Raji (cell line): ENCODE measurements around the gene CALD1.

Source experiments
- POLR2A ChIP-seq: IDR thresholded peaks from 2 replicates; pipeline ENCODE4 v1.6.1; 2011; ENCODE audit warnings: low read depth, low read length, control low read depth; ENCODE audit not compliant: insufficient read depth

CALD1 gene

DNA sequence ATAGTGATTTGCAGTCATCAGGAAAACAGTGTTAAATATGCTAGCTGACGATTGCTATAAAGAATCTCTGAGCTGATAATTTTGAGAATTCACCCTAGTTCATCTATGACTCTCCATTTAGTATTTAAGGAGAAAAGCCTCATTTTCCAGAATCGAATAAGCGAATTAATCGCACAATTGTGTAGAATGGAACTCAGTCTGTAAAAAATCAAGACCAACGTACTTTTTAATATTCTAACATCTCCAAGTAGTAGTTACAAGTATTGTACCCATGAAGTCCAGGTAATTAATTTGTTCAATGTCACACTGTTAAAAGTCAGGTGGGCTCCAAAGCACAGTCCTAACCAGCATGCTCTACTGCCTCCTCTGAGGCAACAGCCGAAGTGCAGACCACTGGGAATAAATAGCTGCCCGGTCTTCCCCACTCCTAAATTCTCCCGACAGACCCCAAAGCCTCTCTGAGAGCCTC is 206.5 kb downstream of the CALD1 start:
- TF ChIP-seq POLR2A, result no peak

DNA sequence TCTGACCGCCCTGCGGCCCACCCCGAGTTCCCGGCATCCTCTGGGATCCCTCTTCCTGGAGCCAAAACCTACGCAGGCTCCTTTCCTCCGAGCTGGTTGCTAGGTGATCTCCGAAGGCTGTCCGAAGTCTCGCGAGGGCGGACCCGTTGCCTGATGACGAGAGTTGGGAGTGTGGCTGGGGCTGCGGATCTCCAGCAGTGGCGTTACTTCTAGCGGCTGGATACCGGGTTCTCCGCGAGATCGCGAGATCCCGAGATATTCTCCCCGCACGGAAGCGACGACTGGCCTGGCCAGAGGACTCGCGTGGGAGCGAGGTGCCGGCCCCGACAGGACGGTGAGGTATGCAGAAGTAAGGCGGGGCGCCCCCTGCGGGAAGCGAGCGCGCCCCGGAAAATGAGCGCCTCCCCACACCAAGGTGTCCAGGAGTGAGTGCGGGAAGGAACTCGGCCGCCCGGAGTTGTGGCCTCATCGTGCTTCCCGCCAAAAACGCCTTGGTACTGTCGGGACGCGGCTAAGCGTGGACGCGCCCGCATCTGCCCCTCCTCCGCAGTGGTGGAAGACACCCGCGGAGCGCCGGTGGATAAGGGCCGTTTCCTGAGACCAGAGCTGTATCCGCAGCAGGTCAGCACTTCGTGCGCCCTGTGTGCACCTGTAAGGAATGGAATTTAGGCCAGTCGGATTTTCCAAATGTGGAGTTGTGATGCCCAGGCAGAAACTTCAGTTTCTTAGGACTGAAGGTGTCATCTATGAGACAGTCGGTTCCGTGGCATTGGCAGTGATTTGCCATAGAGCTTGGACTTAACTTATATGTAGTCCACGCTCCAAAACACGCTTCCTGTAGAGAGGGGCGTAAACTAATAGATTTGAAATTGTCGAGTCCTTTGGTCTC is 207.2 kb downstream of the CALD1 start, which contains the start of gene AGBL3:
TSS of gene AGBL3 (plus strand) at position 146 of the 889 bp plus-strand sequence. CDS start 1,426 bp downstream, outside the sequence.
- peak; percentile 83 for TF ChIP-seq POLR2A

DNA sequence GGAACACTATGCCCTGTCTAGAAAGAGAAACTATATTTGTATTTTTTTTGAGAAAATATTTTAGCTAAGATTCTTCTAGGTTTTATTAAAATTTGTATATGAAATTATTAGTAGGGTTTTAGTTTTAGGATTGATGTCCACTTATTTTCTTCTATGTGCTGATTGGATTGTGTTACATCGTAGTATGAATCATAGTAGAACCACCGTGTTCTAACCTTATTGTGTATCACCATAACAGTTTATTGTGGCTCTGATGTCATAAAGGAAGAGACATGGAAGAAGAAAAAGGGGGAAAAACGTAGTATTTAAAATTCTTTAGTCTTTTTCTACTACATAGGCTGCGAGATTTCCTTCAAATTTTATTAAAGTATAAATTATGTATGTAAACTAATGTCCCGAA is 208.7 kb downstream of the CALD1 start:
- TF ChIP-seq POLR2A, result no peak

DNA sequence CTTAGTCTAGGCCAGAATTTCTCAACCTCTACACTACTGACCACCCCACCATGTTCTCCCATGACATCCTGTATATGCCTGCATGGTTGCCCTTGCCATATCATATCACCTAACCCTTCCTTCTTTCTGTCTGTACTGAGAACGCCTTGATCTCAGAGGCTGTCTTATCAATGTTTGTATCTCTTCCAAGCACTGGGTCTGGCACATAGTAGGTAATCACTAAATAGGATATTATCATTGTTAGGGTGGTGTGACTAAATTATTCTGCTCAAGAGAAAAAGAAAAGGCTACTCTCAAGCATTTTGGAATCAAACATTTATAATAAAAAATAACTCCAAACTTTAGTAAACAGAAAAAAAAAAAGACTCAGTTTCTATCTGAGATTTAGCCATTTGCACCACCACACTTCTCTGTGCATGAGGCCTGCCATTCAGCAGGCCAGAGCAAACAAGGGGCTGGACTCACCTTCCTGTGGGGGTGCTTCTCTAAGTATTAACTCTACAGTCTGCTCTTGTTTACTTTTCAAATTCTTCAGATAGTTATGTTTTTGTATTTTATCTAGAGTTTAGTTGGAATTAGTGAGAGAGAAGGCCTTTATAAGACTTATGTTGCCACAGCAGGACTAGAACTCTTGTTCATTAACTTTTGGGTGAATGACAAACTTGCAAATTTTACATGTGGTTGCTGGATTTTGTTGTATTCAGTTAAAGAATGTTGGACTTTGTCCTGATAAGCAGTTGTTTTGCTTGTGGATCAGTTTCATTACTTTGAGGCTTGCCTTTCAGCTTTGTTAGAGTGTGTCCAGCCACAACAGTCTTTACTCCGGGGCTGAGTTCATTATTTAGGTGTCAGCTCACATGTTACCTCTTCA is 212.3 kb downstream of the CALD1 start:
- no peak for TF ChIP-seq POLR2A

DNA sequence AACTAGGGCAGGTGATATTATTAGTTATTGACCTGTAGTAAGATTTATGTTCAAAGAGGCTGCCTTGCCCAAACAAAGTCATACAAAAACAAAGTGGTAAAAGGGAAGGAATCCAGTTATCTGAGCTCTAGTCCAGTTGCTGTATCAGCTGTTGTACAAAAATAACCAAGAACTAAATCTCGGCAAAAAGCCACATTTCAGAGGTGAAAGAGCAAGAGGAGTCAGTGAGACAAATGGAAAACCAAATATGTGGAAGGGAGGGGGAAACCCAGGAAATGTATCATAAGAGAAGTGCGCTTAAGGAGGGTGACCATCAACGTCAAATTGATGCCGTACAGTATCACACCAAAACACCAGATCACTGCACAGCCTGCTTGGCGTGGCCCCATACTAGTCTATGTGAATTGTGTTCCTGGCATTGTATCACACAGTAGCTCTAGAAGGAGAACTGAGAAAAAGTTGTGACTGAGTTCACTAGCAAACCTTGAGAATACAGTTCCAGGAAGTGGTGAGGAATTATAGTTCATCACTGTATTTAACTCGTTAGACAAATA is 213.3 kb downstream of the CALD1 start:
- no peak for TF ChIP-seq POLR2A

DNA sequence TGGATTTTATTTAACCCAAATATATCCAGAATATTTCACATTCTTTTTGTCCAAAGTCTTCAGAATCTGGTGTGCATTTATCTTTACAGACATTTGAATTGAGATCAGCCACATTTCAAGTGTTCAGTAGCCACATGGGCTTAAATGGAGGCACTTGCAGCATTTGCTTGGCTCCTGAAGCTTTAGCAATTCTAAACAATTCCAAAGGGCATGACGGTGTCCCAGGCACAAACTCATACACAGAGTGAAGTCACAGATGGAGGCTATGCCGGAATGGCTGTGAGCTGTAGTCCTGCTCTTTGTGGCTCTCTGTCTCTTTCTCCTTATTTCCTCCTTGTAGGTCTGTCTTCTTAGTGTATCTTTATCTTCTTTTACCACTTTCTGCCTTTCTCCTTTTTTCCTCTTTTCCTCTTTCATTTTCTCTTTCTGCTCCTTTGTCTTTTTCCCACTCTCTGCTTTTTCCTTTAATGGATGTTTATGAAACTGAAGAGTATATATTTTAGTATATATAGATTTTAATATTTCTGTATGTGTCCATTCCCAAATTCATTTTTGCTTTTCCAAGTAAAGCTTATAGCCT is 214.5 kb downstream of the CALD1 start:
- TF ChIP-seq POLR2A, result no peak

DNA sequence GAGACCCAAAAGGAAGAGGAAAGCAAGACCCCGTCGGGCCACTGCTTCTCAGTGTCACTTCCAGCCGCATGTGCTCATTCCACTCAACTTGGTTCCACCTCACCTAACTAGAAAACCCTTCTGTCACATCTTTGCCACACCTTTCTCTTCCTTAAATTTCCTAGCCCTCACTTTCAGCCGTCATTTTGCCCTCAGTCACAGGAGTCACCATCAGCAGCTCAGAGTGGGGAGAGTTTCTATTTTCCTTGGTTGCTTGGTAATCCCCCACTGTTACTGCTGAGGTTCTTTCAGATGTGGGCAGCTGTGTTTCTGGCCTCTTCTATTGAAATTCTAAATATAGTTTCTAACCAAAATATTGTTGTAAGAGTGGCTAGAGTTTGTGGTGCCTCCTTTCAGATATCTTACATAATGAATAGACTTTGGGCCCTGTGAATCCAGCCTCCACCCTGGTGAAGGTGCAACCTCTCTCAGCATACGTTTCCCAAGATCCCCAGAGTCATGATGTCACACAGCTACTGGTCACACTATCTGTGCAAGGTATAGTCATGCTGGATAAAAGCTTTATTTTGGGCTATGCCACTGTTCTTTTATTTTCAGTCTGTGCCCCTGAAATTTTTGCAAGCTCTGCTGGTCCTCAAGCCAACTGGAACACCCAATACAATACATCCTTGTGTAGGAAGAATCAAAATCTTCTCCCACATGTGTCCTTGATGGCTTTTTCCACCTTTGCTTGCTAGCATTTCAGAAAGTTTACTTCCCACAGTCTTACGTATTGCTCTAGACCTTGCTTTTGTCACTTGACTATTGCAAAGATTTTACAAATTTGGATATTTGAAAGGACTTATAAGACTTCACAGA is 216.0 kb downstream of the CALD1 start:
- TF ChIP-seq POLR2A, result no peak

DNA sequence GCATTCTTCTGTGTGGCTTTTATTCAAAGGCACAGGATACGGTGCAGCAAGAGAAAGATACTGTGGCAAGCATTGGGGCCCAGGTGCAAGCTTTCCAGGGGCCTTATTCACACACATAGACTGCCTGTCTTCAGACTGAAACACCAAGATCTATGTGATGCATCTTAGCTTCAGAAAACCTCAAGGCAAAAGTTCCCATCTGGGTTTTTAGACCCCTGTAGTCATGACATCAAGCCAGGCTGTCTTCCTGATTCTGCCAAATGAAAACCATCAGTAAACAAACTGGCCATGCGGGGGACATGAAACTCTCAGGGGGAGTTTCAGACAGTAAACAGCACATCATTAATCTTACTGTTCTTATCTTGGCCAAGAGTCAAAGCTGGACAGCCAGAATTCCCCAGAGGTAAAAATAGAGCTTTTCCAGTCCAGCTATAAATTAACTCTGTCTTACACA is 216.7 kb downstream of the CALD1 start:
- TF ChIP-seq POLR2A, result no peak

DNA sequence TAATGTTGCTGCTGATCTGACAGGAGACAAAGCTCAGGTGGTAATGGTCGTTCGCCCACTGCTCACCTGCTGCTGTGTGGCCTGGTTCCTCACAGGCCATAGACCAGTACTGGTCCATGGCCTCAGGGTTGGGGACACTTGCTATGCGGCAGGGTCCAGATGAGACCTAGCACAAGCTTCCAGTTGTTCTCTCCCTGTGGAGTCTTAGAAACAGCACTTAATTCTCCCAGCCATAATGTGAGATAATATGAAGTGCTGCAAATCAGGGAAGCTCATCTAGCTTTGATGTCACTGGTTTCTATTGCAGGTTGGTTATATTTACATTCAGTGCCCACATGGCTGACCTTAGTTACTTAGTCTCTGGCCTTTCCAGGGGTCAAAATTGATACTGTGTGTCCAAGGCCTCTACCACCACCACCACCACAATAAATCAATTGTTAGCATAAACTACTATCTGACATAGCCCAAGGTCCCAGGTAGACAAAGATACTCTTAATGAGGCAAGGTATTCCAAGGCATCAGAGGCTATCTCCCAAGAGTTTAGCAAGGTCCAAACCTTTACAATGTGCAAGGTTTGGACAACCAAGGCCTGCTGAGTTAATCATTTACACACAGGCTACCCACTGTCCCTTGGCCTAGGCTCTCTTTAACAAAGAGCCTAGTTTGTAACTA is 217.9 kb downstream of the CALD1 start:
- no peak for TF ChIP-seq POLR2A

DNA sequence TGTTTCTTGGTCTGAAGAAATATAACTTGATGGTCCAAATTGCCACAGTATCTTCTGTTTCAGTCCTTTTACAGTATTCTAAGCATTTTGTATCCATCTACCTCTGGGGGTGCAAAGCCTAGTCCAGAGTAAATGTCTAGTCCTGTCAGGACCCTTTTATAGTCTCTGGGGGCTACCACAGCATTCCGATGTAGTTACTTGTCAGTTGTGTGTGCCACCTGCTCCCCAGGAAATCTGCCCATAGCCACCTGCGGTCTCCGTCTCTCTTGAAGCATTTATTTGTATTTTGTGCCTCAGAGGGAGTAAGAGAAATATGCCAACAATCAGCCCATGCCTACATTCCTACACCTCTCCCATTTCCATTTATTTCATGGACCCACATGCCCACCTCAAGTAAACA is 219.7 kb downstream of the CALD1 start:
- TF ChIP-seq POLR2A, result no peak

DNA sequence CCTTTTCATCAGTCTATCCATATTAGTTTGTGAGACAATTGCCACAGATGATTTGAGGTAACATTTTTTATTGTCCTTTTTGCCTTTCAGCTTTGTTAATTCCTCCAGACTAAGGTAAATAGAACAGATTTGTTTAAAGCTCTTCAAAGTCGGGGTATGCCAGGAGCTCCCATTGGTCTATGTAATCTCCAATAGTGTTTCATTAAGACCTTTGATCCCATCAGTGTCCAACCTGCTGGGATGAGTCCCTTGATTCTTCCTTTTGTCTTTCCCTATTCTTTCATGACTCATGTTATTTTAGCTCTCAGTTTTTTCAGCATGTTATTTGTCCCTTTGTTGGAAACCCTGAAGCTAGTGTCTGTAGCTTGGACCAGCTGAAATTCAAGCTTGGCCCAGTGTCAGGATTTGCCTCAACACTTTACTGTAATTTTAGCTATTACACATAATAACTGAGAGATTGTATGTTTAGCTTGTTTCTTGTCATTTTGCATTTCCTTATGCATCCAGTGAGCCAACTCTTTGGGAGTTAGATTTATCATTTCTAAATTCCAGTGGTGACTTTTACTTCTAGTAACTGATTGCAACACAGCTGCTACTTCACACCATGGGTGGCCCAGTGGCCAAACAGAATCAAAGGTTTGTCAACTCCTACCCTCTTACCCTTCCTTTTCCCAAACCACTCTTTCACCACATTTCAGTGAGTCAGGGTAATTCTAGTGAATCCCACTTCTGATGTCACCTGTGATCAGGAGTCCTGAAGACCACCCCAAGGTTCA is 222.1 kb downstream of the CALD1 start:
- no peak for TF ChIP-seq POLR2A

DNA sequence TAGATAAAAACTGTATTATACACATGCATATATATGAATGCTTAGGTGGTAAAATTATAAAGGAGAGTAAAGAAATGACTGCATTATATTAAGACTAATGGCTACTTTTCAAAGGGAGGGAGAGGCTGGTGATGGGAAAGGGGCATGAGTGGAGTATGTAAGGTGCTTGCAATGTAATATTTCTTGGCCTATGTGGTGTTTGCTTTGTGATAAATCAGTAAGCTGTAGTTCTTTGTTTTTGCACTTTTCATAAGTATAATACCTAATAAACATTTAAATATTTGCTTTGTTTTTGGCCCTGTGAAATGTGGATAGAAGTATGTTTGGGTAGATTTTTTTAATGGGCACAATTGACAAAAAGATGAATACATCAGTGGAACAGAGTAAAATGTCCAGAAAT is 232.8 kb downstream of the CALD1 start:
- no peak for TF ChIP-seq POLR2A
